Vagina (tissue), 2 donors: Measurements from ENCODE around the gene SOX9. TPM values are rescaled to one million over a fixed set of nuclear protein-coding genes. Genes with fewer than 3 reads are reported as not detected.

ENCODE experiments used
- DNase-seq, 2 donors: peaks; one replicate each; pipeline ENCODE4 v3.0.0-alpha.2; 2017; ENCODE audit errors: extremely low spot score in 2 of 2
- H3K27ac ChIP-seq: fragments of 200-600 bp; sonication (generic); one replicate; pipeline ENCODE4 v1.5.1; 2019
- H3K27me3 ChIP-seq: fragments of 200-600 bp; sonication (generic); one replicate; pipeline ENCODE4 v1.5.1; 2019
- H3K36me3 ChIP-seq, 2 donors: fragments of 200-600 bp; sonication (generic); one replicate each; pipeline ENCODE4 v1.5.1; 2017 to 2019
- H3K4me1 ChIP-seq: fragments of 200-600 bp; sonication (generic); one replicate; pipeline ENCODE4 v1.5.1; 2019
- H3K4me3 ChIP-seq, 2 donors: fragments of 200-600 bp; sonication (generic); 1 replicate in 1 of 2; 2 replicates in 1 of 2; pipeline ENCODE4 v1.5.1; 2016 to 2019
- H3K9me3 ChIP-seq: fragments of 200-600 bp; sonication (generic); one replicate; pipeline ENCODE4 v1.5.1; 2019
- POLR2A ChIP-seq, 2 donors: fragments of 450-650 bp; IDR thresholded peaks; one replicate each; pipeline ENCODE4 v1.6.1; 2017; ENCODE audit warnings: antibody characterized with exemption in 2 of 2, mild to moderate bottlenecking in 2 of 2, moderate library complexity in 2 of 2
- POLR2AphosphoS5 ChIP-seq, 2 donors: sonication (generic); formaldehyde crosslinking; IDR thresholded peaks; one replicate each; pipeline ENCODE4 v1.9.0; 2017; ENCODE audit warnings: antibody characterized with exemption in 2 of 2, mild to moderate bottlenecking in 2 of 2, low read depth in 1 of 2; ENCODE audit not compliant: insufficient read depth in 1 of 2
- intact Hi-C: fragments of 100-400 bp; cut with DNase I; formaldehyde crosslinking; loops from one replicate; pipeline ENCODE4 v1.15.1; 2023
- total RNA-seq: library from RNA; depleted of rRNA; stranded (reverse); fragments of >200 nt; gene quantifications from one replicate; pipeline ENCODE4 v1.2.3, GENCODE V29; 2016
- TF ChIP-seq, protein P1 (sequence below), 3 experiments: fragments of 450-650 bp in 2 of 3; fragments of 200-600 bp in 1 of 3; sonication (generic) in 1 of 3; IDR thresholded peaks; one replicate each; pipeline ENCODE4 v1.5.1; 2017 to 2019; ENCODE audit warnings: antibody characterized with exemption in 3 of 3, mild to moderate bottlenecking in 2 of 3, moderate library complexity in 2 of 3

SOX9 gene
- total RNA-seq = 22.8 TPM

GRCh38 chr17:72120642-72121163 is at the start of gene SOX9:
SOX9 (plus strand) TSS chr17:72121020; CDS start chr17:72121392, 372 bp downstream.
- Histone ChIP-seq H3K4me1 (peaks cover 59% of the 10 kb centered on the region), H3K4me3 (peak within 1 kb of the TSS; percentile 44 to 53), H3K27me3 (peaks cover 23% of the 10 kb centered on the region), H3K27ac (peak within 1 kb of the TSS; percentile 69), H3K9me3 (no peaks in the 10 kb centered on the region), H3K36me3 (no peaks in the 10 kb centered on the region)
- TF ChIP-seq POLR2AphosphoS5 (IDR thresholded peaks at IDR 0.05; ENCODE audit: insufficient read depth in 1 of 2, low read depth in 1 of 2) (peak in 1 of 2 donors; percentile 55), POLR2A (IDR thresholded peaks at IDR 0.05) (peak in 1 of 2 donors; percentile 41)
- TF ChIP-seq, protein P1, sequence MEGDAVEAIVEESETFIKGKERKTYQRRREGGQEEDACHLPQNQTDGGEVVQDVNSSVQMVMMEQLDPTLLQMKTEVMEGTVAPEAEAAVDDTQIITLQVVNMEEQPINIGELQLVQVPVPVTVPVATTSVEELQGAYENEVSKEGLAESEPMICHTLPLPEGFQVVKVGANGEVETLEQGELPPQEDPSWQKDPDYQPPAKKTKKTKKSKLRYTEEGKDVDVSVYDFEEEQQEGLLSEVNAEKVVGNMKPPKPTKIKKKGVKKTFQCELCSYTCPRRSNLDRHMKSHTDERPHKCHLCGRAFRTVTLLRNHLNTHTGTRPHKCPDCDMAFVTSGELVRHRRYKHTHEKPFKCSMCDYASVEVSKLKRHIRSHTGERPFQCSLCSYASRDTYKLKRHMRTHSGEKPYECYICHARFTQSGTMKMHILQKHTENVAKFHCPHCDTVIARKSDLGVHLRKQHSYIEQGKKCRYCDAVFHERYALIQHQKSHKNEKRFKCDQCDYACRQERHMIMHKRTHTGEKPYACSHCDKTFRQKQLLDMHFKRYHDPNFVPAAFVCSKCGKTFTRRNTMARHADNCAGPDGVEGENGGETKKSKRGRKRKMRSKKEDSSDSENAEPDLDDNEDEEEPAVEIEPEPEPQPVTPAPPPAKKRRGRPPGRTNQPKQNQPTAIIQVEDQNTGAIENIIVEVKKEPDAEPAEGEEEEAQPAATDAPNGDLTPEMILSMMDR (IDR thresholded peaks at IDR 0.05) = no peak
- no peak for DNase-seq
- intact Hi-C loops = no loop called here

DNA sequence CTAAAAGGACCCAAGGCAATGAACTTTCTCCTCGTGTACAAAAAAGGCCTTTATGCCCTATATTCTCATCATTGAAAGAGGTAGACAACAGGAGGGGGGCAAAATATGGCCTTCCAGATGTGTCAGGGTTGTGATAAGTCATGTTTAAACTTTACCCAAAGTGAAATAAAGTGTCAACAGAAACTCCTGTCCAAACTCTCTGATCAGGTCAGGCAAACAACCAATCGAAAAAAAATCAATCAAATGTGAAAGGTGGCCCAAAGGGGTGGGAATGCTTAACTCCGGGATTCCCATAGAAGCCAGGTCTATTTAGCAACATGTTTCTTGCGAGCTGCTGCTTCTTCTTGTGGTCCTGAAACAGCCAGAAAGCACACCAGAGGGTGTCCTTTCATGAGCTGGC is 49.5 kb upstream of the SOX9 start:
- H3K4me1 ChIP-seq = no peaks in the 10 kb centered on the region
- DNase-seq = no peak

GRCh38 chr17:72075995-72076677 is 44.7 kb upstream of the SOX9 start:
- TF ChIP-seq, protein P1 (IDR thresholded peaks at IDR 0.05) = no peak
- no peak for TF ChIP-seq POLR2AphosphoS5 (IDR thresholded peaks at IDR 0.05; ENCODE audit: insufficient read depth in 1 of 2, low read depth in 1 of 2)
- no peak for TF ChIP-seq POLR2A (IDR thresholded peaks at IDR 0.05)
- H3K27ac ChIP-seq = no peak overlapping the region
- H3K4me3 ChIP-seq = no peak overlapping the region
- H3K9me3 ChIP-seq = no peaks in the 10 kb centered on the region
- no peaks in the 10 kb centered on the region for H3K36me3 ChIP-seq
- no peaks in the 10 kb centered on the region for H3K27me3 ChIP-seq
- no peaks in the 10 kb centered on the region for H3K4me1 ChIP-seq
- DNase-seq = peak in 1 of 2 donors; percentile 49
- intact Hi-C loops = no loop called here

More for the DNA sequence above, 49.5 kb upstream of the SOX9 start:
- H3K9me3 ChIP-seq = no peaks in the 10 kb centered on the region
- no peaks in the 10 kb centered on the region for H3K36me3 ChIP-seq
- no peaks in the 10 kb centered on the region for H3K27me3 ChIP-seq
- TF ChIP-seq POLR2A (IDR thresholded peaks at IDR 0.05) (no peak), POLR2AphosphoS5 (IDR thresholded peaks at IDR 0.05; ENCODE audit: insufficient read depth in 1 of 2, low read depth in 1 of 2) (no peak)
- TF ChIP-seq, protein P1 (IDR thresholded peaks at IDR 0.05) = no peak
- H3K27ac ChIP-seq = no peak overlapping the region
- intact Hi-C loops = no loop called here
- no peak overlapping the region for H3K4me3 ChIP-seq

GRCh38 chr17:72076678-72077030 is 44.2 kb upstream of the SOX9 start:
- no peak overlapping the region for H3K27ac ChIP-seq
- no peaks in the 10 kb centered on the region for H3K4me1 ChIP-seq
- H3K4me3 ChIP-seq = no peak overlapping the region
- intact Hi-C loops = no loop called here
- no peaks in the 10 kb centered on the region for H3K9me3 ChIP-seq
- DNase-seq = peak in 1 of 2 donors; percentile 69
- TF ChIP-seq POLR2A (IDR thresholded peaks at IDR 0.05) = no peak
- no peaks in the 10 kb centered on the region for H3K27me3 ChIP-seq
- H3K36me3 ChIP-seq = no peaks in the 10 kb centered on the region

- TF ChIP-seq, protein P1 (IDR thresholded peaks at IDR 0.05) = no peak
- TF ChIP-seq POLR2AphosphoS5 (IDR thresholded peaks at IDR 0.05; ENCODE audit: insufficient read depth in 1 of 2, low read depth in 1 of 2) (no peak), POLR2A (IDR thresholded peaks at IDR 0.05) (no peak)
- no peaks in the 10 kb centered on the region for H3K36me3 ChIP-seq
- H3K4me1 ChIP-seq = no peaks in the 10 kb centered on the region
- peak; percentile 44 to 52 for DNase-seq
- H3K9me3 ChIP-seq = no peaks in the 10 kb centered on the region
- no peak overlapping the region for H3K4me3 ChIP-seq
- intact Hi-C loops = no loop called here
- no peak overlapping the region for H3K27ac ChIP-seq
- no peaks in the 10 kb centered on the region for H3K27me3 ChIP-seq
Observed at GRCh38 chr17:72077326-72077960, 43.4 kb upstream of the SOX9 start.
